Measurements from ENCODE around the gene HOXD9.
A peak's percentile ranks its signal among the peaks of the same experiment; 100 is the strongest.

The HOXD9 gene

DNA sequence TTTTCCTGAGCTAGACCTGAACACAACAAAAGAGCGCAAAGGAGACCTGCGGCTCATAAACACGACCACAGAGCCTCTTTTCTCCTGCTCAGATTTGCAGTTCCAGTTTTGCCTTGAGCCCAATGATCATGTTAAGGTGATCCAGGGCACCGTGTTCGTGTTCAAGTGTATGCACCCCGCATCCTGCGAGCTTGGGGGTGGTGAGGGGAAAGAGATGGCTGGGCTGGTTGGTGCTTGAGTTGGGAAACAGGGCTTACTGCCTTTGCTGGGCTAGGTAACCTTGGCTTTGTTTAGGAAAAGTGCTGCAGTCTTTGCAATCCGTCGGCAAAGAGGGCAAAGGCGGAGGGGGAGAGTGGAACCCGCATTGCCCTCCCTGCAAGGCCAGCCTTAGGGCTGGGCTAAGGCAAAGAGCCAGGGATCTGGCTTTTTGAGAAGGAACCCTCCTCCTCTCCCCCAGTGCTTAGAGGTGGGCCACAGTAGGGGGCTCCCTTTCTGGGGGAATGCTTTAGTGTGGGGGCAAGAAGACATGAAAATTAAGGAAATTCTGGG is 4.6 kb upstream of the HOXD9 start:
- Histone ChIP-seq H3K4me1 (ENCODE audit: insufficient read depth, low read length) (no peaks in the 10 kb centered on the region), H3K9ac (ENCODE audit: low read depth, low read length) (no peak overlapping the region), H3K36me3 (ENCODE audit: insufficient read depth, low read length) (no peaks in the 10 kb centered on the region), H3K9me3 (ENCODE audit: control insufficient read depth, insufficient read depth, low read length) (no peaks in the 10 kb centered on the region; the same call in 1 of the 2 replicates)

DNA sequence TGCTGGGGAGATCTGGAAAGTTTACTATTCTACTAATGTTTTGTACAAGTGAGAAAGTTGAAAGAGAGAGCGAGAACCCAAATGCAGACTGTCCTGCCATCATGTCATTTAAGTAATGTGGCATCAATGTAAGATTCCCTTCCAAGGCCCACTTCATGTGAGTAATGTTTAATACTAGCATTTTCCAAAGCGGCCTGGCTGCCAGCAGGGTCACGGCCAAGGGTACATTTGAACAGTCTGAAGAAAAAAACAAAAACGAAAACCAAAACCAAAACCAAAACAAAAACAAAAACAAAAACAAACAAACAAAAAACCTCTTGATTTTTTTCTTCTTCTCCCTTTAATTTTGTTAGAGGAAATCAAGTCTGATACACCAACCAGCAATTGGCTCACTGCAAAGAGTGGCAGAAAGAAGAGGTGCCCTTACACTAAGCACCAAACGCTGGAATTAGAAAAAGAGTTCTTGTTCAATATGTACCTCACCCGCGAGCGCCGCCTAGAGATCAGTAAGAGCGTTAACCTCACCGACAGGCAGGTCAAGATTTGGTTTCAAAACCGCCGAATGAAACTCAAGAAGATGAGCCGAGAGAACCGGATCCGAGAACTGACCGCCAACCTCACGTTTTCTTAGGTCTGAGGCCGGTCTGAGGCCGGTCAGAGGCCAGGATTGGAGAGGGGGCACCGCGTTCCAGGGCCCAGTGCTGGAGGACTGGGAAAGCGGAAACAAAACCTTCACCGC is 3.7 kb upstream of the HOXD9 start:
- Histone ChIP-seq H3K4me1 (ENCODE audit: insufficient read depth, low read length) (no peaks in the 10 kb centered on the region), H3K9ac (ENCODE audit: low read depth, low read length) (no peak overlapping the region)

DNA sequence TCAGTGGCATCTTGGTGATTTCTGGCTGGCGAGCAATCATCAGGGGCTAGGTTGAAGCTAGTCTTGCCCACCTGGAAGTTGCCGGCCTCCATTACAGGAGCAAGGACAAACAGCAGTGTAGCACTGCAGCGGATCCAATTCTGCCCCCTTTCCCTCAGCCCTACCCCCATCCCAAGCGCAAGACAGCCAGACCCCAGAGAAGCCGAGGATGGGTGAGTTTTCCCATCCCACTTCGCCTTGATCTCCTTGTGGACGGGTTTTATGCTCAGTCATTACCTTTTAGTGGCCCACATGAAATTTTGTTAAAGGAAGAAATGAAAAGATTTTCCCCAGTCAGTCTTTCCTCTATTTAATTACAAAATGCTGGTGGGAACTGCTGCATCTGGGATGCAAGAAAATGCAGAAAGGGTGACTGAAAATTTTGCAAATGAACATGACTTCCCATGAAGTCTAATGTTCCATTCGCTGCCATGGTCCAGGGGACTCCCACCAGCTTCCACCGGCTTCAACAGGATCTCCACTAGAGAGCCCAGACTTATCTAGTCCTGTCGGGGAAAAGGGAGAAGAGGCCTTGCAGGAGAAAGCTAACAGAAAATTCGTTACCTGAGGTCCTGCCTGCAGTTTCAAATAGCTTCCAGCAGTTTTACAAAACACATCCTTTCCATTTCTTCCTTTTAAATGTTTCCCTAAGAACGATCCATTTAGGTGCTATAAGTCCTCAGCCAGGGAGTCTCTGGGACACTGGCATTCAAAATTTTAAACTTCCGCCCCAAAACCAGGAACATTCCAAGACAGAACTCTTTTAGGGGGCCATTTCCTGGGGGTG is 1.9 kb upstream of the HOXD9 start:
- no peaks in the 10 kb centered on the region for H3K36me3 ChIP-seq (ENCODE audit: insufficient read depth, low read length)
- no peaks in the 10 kb centered on the region for H3K4me1 ChIP-seq (ENCODE audit: insufficient read depth, low read length)
- no peaks in the 10 kb centered on the region; the same call in 1 of the 2 replicates for H3K9me3 ChIP-seq (ENCODE audit: control insufficient read depth, insufficient read depth, low read length)
- H3K9ac ChIP-seq (ENCODE audit: low read depth, low read length): no peak overlapping the region

More for the DNA sequence above, 3.7 kb upstream of the HOXD9 start:
- no peaks in the 10 kb centered on the region; the same call in 1 of the 2 replicates for H3K9me3 ChIP-seq (ENCODE audit: control insufficient read depth, insufficient read depth, low read length)
- H3K36me3 ChIP-seq (ENCODE audit: insufficient read depth, low read length): no peaks in the 10 kb centered on the region

DNA sequence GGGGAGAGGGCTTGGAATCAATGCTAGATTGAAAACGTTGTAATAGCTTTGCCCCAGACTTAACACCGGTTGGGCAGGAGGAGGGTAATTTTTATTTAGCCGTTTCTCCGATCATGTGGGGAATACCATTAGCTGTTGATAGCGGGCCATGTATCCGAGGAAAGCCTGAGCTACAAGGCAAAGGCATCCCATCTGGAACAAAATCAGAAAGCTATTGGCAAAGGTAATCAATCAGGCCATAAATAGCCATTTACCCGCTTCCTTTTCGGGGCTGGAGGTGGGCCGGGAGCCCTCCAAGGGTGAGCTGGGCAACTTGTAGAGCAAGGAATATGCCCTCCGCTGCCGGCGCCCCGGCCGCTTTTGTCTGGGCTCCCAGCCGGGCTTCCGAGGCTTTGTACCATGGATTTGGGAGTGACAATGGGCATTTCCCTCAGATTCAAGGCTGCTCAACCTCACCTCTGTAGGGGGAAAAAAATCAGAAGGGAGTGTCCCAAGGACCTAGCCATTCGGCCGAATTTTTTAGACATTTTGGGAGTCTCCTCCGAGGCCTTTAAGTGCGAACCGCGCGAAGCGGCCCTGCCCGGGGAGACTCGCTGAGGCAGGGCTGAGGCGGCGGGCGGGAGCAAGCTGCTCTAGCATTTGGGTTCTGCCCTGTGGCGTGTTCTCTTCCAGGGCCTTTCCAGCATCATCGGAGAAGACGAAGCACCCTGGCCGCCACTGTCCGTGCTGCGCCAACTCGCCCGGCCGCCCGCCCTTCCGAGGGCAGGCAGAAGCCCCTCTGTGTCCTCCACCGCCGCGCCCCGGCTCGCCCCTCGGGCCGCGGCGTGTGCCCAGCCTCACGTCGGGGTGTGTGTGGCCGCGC is 1.1 kb upstream of the HOXD9 start:
- Histone ChIP-seq H3K9ac (ENCODE audit: low read depth, low read length) (no peak overlapping the region), H3K4me1 (ENCODE audit: insufficient read depth, low read length) (no peaks in the 10 kb centered on the region), H3K36me3 (ENCODE audit: insufficient read depth, low read length) (no peaks in the 10 kb centered on the region), H3K9me3 (ENCODE audit: control insufficient read depth, insufficient read depth, low read length) (no peaks in the 10 kb centered on the region; the same call in 1 of the 2 replicates)

GRCh38 chr2:176122052-176122682 is 352 bp upstream of the HOXD9 start:
- Histone ChIP-seq H3K9me3 (ENCODE audit: control insufficient read depth, insufficient read depth, low read length) (no peaks in the 10 kb centered on the region), H3K4me1 (ENCODE audit: insufficient read depth, low read length) (no peaks in the 10 kb centered on the region), H3K36me3 (ENCODE audit: insufficient read depth, low read length) (no peaks in the 10 kb centered on the region), H3K9ac (ENCODE audit: low read depth, low read length) (peak overlapping the region; percentile 24; the same call in 1 of the 2 replicates)

DNA sequence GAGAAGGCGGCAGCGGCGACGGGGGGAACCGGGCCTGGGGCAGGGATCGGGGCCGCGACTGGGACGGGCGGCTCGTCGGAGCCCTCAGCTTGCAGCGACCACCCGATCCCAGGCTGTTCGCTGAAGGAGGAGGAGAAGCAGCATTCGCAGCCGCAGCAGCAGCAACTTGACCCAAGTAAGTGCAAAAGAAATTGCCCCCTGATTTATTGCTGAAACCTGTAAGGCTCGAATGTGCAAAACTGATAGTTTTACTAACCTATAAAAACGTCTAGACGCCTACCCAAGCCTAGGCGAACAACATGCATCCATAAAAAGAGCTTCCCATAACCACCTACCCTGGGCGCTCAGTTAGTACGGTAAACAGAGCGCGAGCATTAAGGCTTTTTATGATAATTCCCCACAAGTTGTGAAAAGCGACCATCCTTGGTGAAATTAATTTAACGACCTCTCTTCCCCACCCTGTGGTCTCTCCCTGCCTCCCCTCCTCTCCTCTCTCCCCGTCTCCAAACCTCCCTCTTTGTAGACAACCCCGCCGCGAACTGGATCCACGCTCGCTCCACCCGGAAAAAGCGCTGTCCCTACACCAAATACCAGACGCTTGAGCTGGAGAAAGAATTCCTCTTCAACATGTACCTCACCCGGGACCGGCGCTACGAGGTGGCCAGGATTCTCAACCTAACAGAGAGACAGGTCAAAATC is 1.0 kb downstream of the HOXD9 start:
- Histone ChIP-seq H3K4me1 (ENCODE audit: insufficient read depth, low read length) (no peaks in the 10 kb centered on the region), H3K9me3 (ENCODE audit: control insufficient read depth, insufficient read depth, low read length) (no peaks in the 10 kb centered on the region), H3K36me3 (ENCODE audit: insufficient read depth, low read length) (no peaks in the 10 kb centered on the region), H3K9ac (ENCODE audit: low read depth, low read length) (peak overlapping the region; percentile 24; the same call in 1 of the 2 replicates)

DNA sequence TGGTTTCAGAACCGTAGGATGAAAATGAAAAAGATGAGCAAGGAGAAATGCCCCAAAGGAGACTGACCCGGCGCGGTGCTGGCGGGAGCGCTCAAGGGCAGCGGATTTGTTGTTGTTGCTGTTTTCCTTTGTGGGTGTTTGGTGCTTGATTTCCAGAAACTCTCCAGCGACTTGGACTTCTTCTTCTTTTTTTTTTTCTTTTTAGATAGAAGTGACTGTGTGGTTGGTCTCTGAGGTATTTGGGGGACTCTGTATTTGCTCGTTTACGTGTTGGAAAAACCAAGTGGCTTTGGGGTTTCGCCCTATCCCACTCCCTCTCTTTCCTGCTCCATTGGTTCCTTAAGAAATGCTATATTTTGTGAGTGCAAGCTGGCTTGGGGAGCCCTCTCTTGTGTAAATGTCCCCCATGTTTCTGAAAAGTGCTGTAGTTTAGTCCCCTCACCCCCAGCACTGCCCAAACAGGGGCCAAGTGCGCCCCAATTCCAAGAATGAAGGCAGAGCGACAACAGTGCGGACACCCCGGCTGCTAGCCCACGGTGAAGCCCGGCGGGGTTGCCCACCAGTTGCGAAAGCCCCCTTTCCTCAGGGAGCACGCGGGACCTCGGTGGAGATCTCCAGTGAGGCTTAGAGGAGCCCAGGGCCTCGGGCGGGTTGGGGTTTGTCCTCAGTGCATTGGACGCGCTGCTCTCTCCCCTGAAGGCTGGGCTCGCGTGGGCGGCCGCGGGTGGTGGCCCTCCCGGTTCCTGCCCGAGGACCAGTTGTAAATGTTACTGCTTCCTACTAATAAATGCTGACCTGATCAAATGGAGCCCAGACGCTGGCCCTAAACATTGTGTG is 1.8 kb downstream of the HOXD9 start:
- H3K36me3 ChIP-seq (ENCODE audit: insufficient read depth, low read length): no peaks in the 10 kb centered on the region
- H3K4me1 ChIP-seq (ENCODE audit: insufficient read depth, low read length): no peaks in the 10 kb centered on the region
- no peak overlapping the region for H3K9ac ChIP-seq (ENCODE audit: low read depth, low read length)
- H3K9me3 ChIP-seq (ENCODE audit: control insufficient read depth, insufficient read depth, low read length): no peaks in the 10 kb centered on the region

GRCh38 chr2:176124947-176125771 is 2.6 kb downstream of the HOXD9 start:
- no peaks in the 10 kb centered on the region for H3K36me3 ChIP-seq (ENCODE audit: insufficient read depth, low read length)
- H3K9me3 ChIP-seq (ENCODE audit: control insufficient read depth, insufficient read depth, low read length): no peaks in the 10 kb centered on the region
- no peak overlapping the region for H3K9ac ChIP-seq (ENCODE audit: low read depth, low read length)
- H3K4me1 ChIP-seq (ENCODE audit: insufficient read depth, low read length): no peaks in the 10 kb centered on the region

DNA sequence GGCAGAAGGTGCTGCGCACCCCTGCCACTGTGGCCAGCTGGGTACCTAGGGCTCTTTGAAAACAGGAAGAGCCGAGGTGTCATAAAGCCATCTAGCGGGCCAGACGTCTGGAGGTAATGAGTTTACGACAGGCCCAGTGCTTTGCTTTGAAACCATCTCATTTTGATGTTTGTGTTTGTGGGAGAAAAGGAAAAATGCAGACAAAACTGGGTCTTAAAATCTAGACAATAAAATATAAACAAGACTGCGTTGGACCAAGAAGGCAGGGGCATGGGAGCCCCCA is 3.2 kb downstream of the HOXD9 start:
- Histone ChIP-seq H3K4me1 (ENCODE audit: insufficient read depth, low read length) (no peaks in the 10 kb centered on the region), H3K36me3 (ENCODE audit: insufficient read depth, low read length) (no peaks in the 10 kb centered on the region), H3K9ac (ENCODE audit: low read depth, low read length) (no peak overlapping the region), H3K9me3 (ENCODE audit: control insufficient read depth, insufficient read depth, low read length) (no peaks in the 10 kb centered on the region)

GRCh38 chr2:176126929-176127773 is 4.6 kb downstream of the HOXD9 start:
- Histone ChIP-seq H3K36me3 (ENCODE audit: insufficient read depth, low read length) (no peaks in the 10 kb centered on the region), H3K9me3 (ENCODE audit: control insufficient read depth, insufficient read depth, low read length) (no peaks in the 10 kb centered on the region), H3K4me1 (ENCODE audit: insufficient read depth, low read length) (0 out of 2 replicates have a peak, but pooled peaks cover under 1% of the 10 kb centered on the region), H3K9ac (ENCODE audit: low read depth, low read length) (no peak overlapping the region)

- Histone ChIP-seq H3K9ac (ENCODE audit: low read depth, low read length) (no peak overlapping the region), H3K9me3 (ENCODE audit: control insufficient read depth, insufficient read depth, low read length) (no peaks in the 10 kb centered on the region), H3K4me1 (ENCODE audit: insufficient read depth, low read length) (0 out of 2 replicates have a peak, but pooled peaks cover 3% of the 10 kb centered on the region), H3K36me3 (ENCODE audit: insufficient read depth, low read length) (no peaks in the 10 kb centered on the region)
Measured at GRCh38 chr2:176127774-176128072, 5.2 kb downstream of the HOXD9 start.
